Stomach (tissue), 9 donors: ENCODE data around the gene ARPP21. TPM values are rescaled to one million over a fixed set of nuclear protein-coding genes. Genes with fewer than 3 reads are reported as not detected.

ENCODE experiments used
- DNase-seq, 2 donors: peaks; one replicate each; pipeline versions ENCODE4 v3.0.0 to v3.0.0-alpha.2; 2013 to 2019
- H3K27ac ChIP-seq, 5 donors: fragments of 200-600 bp in 4 of 5; sonication (generic) in 4 of 5; one replicate each; pipeline ENCODE4 v1.5.1; 2013 to 2019; ENCODE audit warnings: mild to moderate bottlenecking in 1 of 5, moderate library complexity in 1 of 5
- H3K27me3 ChIP-seq, 3 donors: fragments of 200-600 bp; sonication (generic); one replicate each; pipeline ENCODE4 v1.5.1; 2017 to 2019; ENCODE audit warnings: mixed run types in 1 of 3
- H3K36me3 ChIP-seq, 4 donors: fragments of 200-600 bp; sonication (generic); 1 replicate in 3 of 4; 2 replicates in 1 of 4; pipeline ENCODE4 v1.5.1; 2016 to 2019
- H3K4me1 ChIP-seq, 4 donors: fragments of 200-600 bp; sonication (generic); one replicate each; pipeline ENCODE4 v1.5.1; 2016 to 2019
- H3K4me3 ChIP-seq, 4 donors: fragments of 200-600 bp; sonication (generic) in 3 of 4; one replicate each; pipeline ENCODE4 v1.5.1; 2016 to 2019; ENCODE audit warnings: mild to moderate bottlenecking in 1 of 4
- H3K9me3 ChIP-seq, 4 donors: fragments of 200-600 bp; sonication (generic); one replicate each; pipeline ENCODE4 v1.5.1; 2016 to 2019
- CTCF ChIP-seq, 7 experiments: fragments of 450-650 bp in 4 of 7; fragments of 200-600 bp in 3 of 7; sonication (generic) in 3 of 7; IDR thresholded peaks; one replicate each; pipeline ENCODE4 v1.5.1; 2016 to 2019; ENCODE audit warnings: antibody characterized with exemption in 7 of 7, control low read depth in 2 of 7, mild to moderate bottlenecking in 1 of 7
- EP300 ChIP-seq: sonication (generic); formaldehyde crosslinking; IDR thresholded peaks from one replicate; pipeline ENCODE4 v1.6.1; 2017; ENCODE audit warnings: antibody characterized with exemption
- POLR2A ChIP-seq, 4 donors: fragments of 450-650 bp; IDR thresholded peaks; one replicate each; pipeline ENCODE4 v1.6.1; 2016; ENCODE audit warnings: antibody characterized with exemption in 4 of 4, control low read depth in 2 of 4, mild to moderate bottlenecking in 1 of 4, moderate library complexity in 1 of 4
- POLR2AphosphoS5 ChIP-seq, 3 donors: sonication (generic); formaldehyde crosslinking; IDR thresholded peaks; one replicate each; pipeline ENCODE4 v1.6.1; 2016; ENCODE audit warnings: antibody characterized with exemption in 3 of 3
- WGBS, 5 donors: extraction: QIAGEN DNeasy Blood & Tissue Kit in 3 of 5; methylation state at CpG; one replicate each; pipeline versions ENCODE4 v1.1.5 to v1.1.7; 2013 to 2018; 5-methylcytosine and 5-hydroxymethylcytosine counted together
- intact Hi-C: fragments of 100-400 bp; cut with DNase I; formaldehyde crosslinking; loops from one replicate; pipeline ENCODE4 v1.15.1; 2023; ENCODE audit warnings: low total_unique reads
- polyA plus RNA-seq, 3 donors: library from polyadenylated mRNA; stranded (reverse); fragments of 200-250 nt; gene quantifications; one replicate each; pipeline ENCODE4 v1.2.3, GENCODE V29; 2013
- total RNA-seq, 5 donors: library from RNA; depleted of rRNA; stranded (reverse); fragments of >200 nt; gene quantifications; one replicate each; pipeline versions ENCODE4 v1.1.0 to v1.2.3, GENCODE V29; 2014 to 2016
- donor health status: healthy with polysubstance abuse.
- donor health status: Bipolar disorder and iron deficiency.
- donor health status: healthy.

Gene ARPP21
- total and polyA plus RNA-seq, 8 donors: 0.13 to 5.0 TPM; not detected in 6

GRCh38 chr3:35779611-35780010 is 140.3 kb downstream of the ARPP21 start:
- no peak overlapping the region for H3K27ac ChIP-seq
- no peak overlapping the region for H3K4me3 ChIP-seq
- no peaks in the 10 kb centered on the region for H3K4me1 ChIP-seq
- no peaks in the 10 kb centered on the region for H3K36me3 ChIP-seq
- DNase-seq: no peak
- no peaks in the 10 kb centered on the region for H3K27me3 ChIP-seq
- intact Hi-C loops: no loop called here
- TF ChIP-seq POLR2AphosphoS5 (IDR thresholded peaks at IDR 0.05): no peak
- no peak for TF ChIP-seq EP300
- TF ChIP-seq CTCF (IDR thresholded peaks at IDR 0.05): no peak
- no peak for TF ChIP-seq POLR2A (IDR thresholded peaks at IDR 0.05)
- H3K9me3 ChIP-seq: no peaks in the 10 kb centered on the region

DNA sequence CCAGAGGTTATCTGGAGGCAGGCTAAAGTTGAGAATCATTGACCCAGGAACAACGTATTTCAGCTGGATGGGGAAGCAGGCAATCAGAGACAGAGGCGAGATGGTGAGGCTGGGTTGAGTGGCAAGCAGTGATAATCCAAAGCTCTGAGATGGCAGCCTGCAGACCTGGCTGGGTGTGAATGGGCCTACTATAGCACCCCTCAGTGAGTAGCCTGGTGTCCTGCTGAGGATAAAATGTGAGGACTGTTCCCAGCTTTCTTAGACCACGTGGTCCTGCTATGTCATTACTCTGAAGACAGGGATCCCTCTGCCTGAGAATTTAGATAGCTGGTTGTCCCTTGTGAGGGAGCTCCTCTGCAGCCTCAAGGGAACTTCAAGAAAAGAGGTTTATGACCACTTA is 141.5 kb downstream of the ARPP21 start:
- no peaks in the 10 kb centered on the region for H3K36me3 ChIP-seq
- intact Hi-C loops: no loop called here
- H3K27ac ChIP-seq: no peak overlapping the region
- no peak for DNase-seq
- no peaks in the 10 kb centered on the region for H3K9me3 ChIP-seq
- H3K4me3 ChIP-seq: no peak overlapping the region
- no peaks in the 10 kb centered on the region for H3K4me1 ChIP-seq
- TF ChIP-seq CTCF (IDR thresholded peaks at IDR 0.05) (no peak), EP300 (no peak)
- H3K27me3 ChIP-seq: no peaks in the 10 kb centered on the region
- WGBS, 5 donors: 40 to 50% (median 45%) methylated on average over 3 of the region's 3 CpGs

GRCh38 chr3:35781558-35781957 is 142.2 kb downstream of the ARPP21 start:
- no peaks in the 10 kb centered on the region for H3K27me3 ChIP-seq
- TF ChIP-seq POLR2AphosphoS5 (IDR thresholded peaks at IDR 0.05): no peak
- TF ChIP-seq POLR2A (IDR thresholded peaks at IDR 0.05): no peak
- TF ChIP-seq EP300: no peak
- no peak for TF ChIP-seq CTCF (IDR thresholded peaks at IDR 0.05)
- no peaks in the 10 kb centered on the region for H3K36me3 ChIP-seq
- no peak overlapping the region for H3K27ac ChIP-seq
- no peaks in the 10 kb centered on the region for H3K9me3 ChIP-seq
- intact Hi-C loops: no loop called here
- no peaks in the 10 kb centered on the region for H3K4me1 ChIP-seq
- no peak for DNase-seq
- H3K4me3 ChIP-seq: no peak overlapping the region

DNA sequence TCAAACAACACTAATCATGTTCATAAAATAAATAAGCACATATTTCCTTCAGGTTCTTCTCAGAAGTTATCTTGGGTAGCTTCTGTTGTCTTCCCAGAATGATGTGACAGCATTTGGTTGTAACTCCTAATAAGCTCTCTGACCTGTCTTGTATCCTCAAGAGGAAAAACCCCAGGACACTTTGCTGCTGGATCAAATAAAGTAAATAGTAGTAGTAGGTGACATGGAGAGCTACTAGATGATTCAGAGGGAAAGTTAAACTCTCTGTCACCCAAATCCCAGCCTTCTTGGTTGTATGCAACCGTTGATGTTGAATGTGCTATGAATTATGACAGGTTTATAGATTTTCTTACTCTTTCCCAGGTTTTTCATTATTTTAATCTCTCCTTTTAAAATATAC is 143.0 kb downstream of the ARPP21 start:
- Histone ChIP-seq H3K36me3 (no peaks in the 10 kb centered on the region), H3K27ac (no peak overlapping the region), H3K4me3 (no peak overlapping the region), H3K27me3 (no peaks in the 10 kb centered on the region), H3K4me1 (no peaks in the 10 kb centered on the region), H3K9me3 (no peaks in the 10 kb centered on the region)
- intact Hi-C loops: no loop called here
- 79 to 94% (median 87%) methylated on average over 1 of the region's 1 CpG for WGBS, 5 donors
- no peak for DNase-seq
- TF ChIP-seq EP300 (no peak), POLR2A (IDR thresholded peaks at IDR 0.05) (no peak), CTCF (IDR thresholded peaks at IDR 0.05) (no peak)

DNA sequence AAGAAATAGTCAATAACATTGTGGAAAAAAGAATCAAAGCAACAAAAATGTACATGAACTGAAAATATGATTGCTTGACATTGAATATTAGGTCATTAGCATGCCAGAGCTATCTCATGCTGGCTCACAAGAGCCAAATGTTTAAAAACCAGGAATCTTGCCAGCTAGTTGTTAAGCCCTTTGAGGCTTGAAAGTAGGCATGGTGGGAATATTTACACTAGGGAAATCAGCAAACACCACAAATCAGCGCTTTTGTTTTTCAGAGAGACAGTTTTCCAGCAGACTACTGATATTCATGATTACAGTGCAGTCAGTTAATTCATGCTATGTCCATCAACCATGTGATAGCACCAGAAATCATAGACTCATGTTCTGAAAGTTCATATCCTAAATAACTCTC is 144.8 kb downstream of the ARPP21 start:
- Histone ChIP-seq H3K27ac (no peak overlapping the region), H3K36me3 (no peaks in the 10 kb centered on the region), H3K4me1 (no peaks in the 10 kb centered on the region), H3K9me3 (no peaks in the 10 kb centered on the region), H3K4me3 (no peak overlapping the region), H3K27me3 (no peaks in the 10 kb centered on the region)
- no peak for DNase-seq
- intact Hi-C loops: no loop called here
- TF ChIP-seq CTCF (IDR thresholded peaks at IDR 0.05) (no peak), EP300 (no peak), POLR2A (IDR thresholded peaks at IDR 0.05) (no peak), POLR2AphosphoS5 (IDR thresholded peaks at IDR 0.05) (no peak)
- 27 to 58% (median 35%) methylated on average over 1 of the region's 1 CpG for WGBS, 5 donors
